GM18909 (cell line): Measurements from ENCODE around the gene CASD1.

Experiments
- ATAC-seq: cut with Tn5 transposase; IDR thresholded peaks from one replicate; pipeline ENCODE4 v1.9.1; 2021; ENCODE audit warnings: mild to moderate bottlenecking; ENCODE audit not compliant: unreplicated experiment, poor library complexity

The CASD1 gene

DNA sequence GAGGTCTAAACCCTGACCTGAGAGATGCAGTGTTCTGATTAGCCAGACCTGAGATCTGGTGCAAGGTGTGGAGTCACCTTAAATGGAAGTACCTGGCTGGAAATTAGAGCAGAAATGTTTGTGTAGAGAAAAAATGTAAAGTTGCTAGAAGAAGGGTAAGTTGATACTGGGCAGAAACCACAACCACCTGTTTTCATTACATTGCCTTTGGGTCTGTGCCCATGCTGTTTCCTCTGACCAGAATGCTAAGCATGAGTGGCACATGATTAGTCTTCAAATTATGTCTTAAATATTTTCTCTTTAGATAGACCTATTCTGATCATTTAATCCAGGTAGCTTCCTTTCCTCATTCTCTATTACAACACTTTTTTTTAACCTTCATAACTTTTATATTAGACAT is 69.0 kb downstream of the CASD1 start:
- ATAC-seq, result no peak

DNA sequence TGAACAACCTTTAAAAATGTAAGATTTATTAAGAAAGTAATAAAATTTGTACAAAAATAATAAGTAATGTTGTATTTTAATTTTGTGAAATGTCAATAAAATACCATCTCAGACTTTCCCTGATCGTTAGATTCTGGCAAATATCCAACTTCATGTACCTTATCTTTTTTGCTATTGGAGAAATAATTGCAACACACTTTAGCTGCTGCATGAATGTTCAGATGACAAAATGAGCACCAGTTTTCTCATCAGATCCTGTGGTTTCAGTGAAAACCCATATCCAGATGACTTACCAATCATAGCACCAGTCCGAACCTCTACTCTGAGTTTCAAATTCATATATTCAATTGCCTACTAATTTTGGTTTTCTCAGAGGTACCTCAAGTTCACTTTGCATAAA is 69.9 kb downstream of the CASD1 start:
- no peak for ATAC-seq

DNA sequence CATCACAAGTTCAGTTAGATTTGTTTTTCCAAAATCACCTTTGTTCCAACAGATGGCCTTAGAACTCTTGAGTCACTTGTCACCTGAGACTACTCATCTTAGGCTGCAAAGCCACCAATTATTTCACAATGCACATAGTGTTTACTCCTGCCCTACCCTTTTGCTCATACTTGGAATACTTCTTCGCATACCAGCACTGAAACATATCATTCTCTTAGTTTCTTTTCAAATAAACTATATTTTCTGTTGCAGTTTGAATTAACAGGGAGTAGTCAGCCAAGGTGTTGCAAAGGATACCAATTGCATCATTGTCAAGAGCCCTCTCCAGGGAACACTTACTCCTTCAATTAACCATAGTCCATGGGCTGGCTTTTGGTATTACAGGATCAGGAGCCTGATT is 71.0 kb downstream of the CASD1 start:
- no peak for ATAC-seq

DNA sequence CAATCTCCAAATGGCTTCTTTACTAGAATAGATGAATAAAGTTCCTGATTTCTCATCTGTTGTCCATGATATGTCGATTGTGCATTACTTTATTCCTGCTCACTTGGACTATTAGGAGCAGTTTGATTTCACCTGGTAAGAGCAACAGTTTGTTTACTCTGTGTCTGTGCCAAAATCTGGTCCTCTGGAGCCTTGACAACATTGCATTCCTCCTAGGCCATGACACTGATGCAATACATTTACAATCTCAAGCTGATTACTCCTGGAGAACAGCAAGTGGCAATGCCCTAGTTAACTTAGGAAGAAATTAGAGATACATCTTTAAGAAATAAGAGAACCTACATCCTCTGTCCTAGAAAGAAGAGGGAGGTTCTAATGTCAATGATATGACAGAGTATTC is 74.5 kb downstream of the CASD1 start:
- no peak for ATAC-seq

DNA sequence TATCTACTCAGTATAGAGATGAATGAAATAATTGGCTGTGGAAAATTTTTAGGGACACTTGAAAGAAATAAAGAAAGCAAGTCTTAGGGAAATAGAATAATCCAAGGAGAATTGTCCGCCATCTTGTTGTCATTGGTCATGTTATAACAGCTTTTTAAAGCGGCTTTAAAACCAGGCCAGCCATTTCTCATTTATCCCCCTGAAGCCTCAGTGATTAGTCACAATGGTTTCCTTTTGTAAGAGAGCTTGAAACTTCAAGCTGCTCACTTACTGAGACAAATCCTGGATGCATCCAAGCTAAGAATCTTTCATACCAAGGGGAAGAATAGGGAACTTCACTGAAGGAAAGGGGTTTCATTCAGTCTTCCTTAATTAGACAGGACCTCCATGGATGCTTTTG is 78.5 kb downstream of the CASD1 start:
- ATAC-seq, result no peak

DNA sequence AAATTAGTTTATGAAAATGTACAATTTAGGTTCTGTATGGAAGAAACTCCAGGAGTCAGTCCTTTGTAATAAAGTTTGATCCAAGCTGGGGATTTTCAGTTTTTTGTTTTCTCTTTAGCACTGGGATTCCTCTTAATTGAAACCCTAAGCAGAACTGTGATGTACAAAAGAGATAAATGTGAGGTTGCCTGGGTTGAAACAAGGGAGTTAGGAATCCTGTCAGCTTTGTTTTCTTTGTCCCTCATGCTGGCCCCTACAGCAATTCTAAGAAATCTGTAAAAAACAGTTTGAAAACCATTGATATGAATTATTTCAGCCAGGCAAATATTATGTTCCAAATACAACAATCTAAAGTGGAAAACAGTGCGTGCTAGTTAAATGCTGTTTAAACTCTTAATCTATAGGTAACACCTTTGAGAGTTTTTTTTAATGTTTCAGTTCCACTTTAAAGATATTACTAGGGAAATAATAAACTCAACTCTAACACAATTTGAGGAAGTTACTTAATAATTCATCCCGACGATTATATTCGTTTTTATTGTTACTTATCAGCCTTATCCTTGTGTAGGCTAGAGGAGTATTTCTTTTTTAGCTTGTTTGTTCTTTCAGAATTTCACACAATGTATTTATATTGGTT is 81.0 kb downstream of the CASD1 start:
- peak; percentile 60 for ATAC-seq

DNA sequence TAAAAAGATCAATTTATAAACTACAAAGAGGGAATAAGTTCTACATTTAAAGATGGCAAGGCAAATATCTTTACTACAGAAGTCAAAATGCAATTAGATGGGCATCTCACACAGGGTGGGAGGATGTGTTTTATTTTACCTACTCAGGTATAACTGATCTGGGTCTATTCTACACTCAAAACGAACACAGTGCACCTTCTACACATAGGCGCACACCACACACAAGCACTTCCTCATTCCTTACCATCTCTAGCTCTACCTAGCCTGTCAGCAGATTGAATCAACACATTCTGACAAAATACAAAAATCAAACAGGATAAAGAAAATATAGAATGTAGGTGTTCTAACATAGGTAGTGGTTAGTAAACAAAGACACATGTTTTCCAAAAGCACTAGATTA is 81.6 kb downstream of the CASD1 start:
- ATAC-seq, result peak; percentile 81

DNA sequence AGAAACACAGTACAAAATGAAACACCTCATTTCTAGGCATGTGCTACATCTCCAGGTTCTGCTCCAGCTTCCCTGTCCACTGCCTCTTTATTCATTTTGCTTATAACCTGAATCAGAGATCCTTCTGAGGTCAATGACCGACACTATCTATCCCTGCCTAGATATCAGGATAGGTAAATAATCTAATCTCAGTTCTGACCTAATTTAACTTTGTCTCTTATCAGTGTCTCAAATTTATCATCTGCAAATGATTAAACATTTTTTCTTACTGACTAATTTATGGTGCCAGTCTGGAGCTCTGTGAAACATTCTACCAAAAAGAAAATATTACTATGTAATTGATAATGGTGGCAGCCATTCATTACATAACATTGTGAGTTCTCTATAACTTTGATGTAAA is 85.3 kb downstream of the CASD1 start:
- ATAC-seq, result no peak

DNA sequence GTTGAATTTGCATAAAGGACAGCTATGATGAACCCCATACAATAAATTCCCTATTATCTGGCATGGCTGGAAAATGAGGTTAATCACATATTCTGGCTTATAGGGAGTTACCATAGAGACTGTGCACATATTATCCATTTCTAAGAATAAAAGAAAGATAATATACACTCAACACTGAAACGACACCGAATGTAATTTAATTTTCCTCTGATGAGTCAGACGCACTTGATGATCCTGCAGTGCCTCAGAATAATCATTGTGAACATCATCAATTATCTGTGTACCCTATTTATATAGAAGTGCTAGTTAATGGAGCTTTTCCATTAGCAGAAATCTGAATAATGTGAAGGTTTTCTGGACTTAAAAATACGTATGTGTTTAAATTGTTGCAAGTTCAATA is 86.1 kb downstream of the CASD1 start:
- ATAC-seq, result no peak

DNA sequence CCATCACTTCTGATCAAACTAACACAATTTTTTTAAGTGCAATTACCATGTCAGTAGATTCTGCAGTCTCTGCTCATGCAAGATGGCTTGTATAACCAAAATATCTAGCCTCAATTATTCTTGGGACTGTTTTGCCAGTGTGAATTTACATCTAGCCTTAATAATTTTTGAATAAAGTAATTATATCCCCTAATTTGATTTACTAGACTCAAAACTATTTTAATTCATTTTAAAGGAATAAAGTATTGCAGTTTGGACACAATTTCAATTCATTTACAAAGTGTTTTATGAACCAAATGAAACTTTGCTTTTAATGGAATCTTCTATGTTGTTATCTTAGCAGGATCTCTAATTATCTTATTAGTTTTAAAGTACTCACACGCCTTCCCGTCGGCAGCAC is 90.7 kb downstream of the CASD1 start:
- ATAC-seq, result no peak

DNA sequence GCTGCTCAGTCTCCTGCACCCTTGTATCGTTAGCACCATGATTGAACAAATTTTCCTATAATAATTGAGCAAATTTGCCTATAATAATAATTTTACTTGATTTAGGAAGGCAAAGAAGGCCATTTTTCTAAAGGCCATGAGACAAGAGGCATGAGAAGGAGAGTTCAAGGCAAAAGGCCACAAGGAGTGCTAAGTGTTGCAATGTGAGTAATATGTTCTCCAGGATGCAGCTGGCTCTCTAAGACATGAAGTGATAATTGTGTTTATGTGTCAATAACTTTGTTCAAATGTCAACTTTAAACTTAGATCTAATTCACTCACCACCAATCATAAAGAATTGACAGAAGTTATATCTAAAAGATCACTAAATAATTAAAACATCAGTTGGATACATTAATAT is 92.6 kb downstream of the CASD1 start:
- ATAC-seq, result no peak

DNA sequence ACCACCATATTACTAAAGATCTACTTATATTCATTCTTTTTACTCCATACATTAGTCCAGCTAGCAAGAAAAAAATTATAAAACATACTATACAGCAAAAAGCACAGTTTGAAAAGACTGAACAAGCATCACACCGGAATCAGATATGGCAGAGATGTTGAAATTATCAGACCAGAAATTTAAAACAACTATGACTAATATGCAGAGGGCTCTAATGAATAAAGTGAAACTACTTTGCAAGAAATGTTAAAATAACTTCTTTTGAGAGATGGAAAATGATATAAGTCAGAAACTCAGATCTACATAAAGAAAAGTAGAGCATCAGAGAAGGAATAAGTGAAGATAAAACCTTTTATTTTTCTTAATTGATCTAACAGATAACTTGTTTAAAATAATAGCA is 95.4 kb downstream of the CASD1 start:
- peak; percentile 60 for ATAC-seq
